Measurements from ENCODE around the gene SEC22A.

DNA sequence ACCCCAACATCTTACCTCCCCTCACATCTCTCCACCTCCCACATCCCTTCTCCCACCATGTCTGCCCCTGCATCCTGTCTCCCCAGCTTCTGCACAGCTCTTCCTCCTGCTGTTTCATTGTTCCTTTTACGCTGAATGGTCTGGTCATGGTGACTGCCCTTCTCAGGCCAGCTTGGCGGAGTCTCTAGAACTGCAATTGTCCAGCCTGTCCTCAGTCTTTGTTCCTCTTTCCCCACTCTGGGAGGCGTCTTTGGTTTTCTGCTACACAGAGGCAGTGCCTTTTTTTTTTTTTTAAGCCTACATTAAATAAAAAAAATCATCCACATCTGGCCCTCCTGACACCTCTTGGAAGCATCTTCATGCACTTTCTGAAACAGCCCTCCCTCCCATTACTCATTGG, 49.1 kb upstream of the SEC22A start:
- TF ChIP-seq, protein P1, sequence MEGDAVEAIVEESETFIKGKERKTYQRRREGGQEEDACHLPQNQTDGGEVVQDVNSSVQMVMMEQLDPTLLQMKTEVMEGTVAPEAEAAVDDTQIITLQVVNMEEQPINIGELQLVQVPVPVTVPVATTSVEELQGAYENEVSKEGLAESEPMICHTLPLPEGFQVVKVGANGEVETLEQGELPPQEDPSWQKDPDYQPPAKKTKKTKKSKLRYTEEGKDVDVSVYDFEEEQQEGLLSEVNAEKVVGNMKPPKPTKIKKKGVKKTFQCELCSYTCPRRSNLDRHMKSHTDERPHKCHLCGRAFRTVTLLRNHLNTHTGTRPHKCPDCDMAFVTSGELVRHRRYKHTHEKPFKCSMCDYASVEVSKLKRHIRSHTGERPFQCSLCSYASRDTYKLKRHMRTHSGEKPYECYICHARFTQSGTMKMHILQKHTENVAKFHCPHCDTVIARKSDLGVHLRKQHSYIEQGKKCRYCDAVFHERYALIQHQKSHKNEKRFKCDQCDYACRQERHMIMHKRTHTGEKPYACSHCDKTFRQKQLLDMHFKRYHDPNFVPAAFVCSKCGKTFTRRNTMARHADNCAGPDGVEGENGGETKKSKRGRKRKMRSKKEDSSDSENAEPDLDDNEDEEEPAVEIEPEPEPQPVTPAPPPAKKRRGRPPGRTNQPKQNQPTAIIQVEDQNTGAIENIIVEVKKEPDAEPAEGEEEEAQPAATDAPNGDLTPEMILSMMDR (IDR thresholded peaks at IDR 0.05) = no peak
- TF ChIP-seq POLR2AphosphoS5 (IDR thresholded peaks at IDR 0.05; ENCODE audit: insufficient read depth in 1 of 2, low read depth in 1 of 2) (no peak), POLR2A (IDR thresholded peaks at IDR 0.05) (no peak)
